BE2C (cell line): Measurements from ENCODE around the gene G6PD.
"Not testable (repeated sequence)": the region's sequence is repeated elsewhere in the genome, so short reads cannot be mapped to it uniquely, and the experiment has no call there.

Source experiments
- DNase-seq: peaks from one replicate; pipeline ENCODE4 v3.0.0-alpha.2; 2020
- H3K27me3 ChIP-seq: fragments of 250-450 bp; sonication (Bioruptor Pico); 2 replicates; pipeline ENCODE4 v1.5.1; 2020; ENCODE audit warnings: mild to moderate bottlenecking
- H3K36me3 ChIP-seq: fragments of 250-450 bp; sonication (Bioruptor Pico); 2 replicates; pipeline ENCODE4 v1.5.1; 2020; ENCODE audit warnings: mild to moderate bottlenecking
- H3K4me1 ChIP-seq: fragments of 250-450 bp; sonication (Bioruptor Pico); 2 replicates; pipeline ENCODE4 v1.5.1; 2020
- H3K4me3 ChIP-seq: 2 replicates; pipeline ENCODE4 v1.5.1; 2011; ENCODE audit warnings: low read depth, low read length
- H3K9me3 ChIP-seq: fragments of 250-450 bp; sonication (Bioruptor Pico); 2 replicates; pipeline ENCODE4 v1.5.1; 2020
- CTCF ChIP-seq: IDR thresholded peaks from 2 replicates; pipeline ENCODE4 v1.5.1; 2012; ENCODE audit warnings: mild to moderate bottlenecking, low read depth, low read length

G6PD gene

GRCh38 chrX:154502989-154503388 is 43.7 kb downstream of the G6PD start:
- H3K4me3 ChIP-seq = no peak overlapping the region
- H3K9me3 ChIP-seq = no peaks in the 10 kb centered on the region
- H3K27me3 ChIP-seq = no peaks in the 10 kb centered on the region
- DNase-seq = no peak
- no peak for TF ChIP-seq CTCF
- H3K4me1 ChIP-seq = no peaks in the 10 kb centered on the region
- H3K36me3 ChIP-seq = no peaks in the 10 kb centered on the region

- H3K4me1 ChIP-seq = no peaks in the 10 kb centered on the region
- no peak for TF ChIP-seq CTCF
- DNase-seq = no peak
- H3K36me3 ChIP-seq = no peaks in the 10 kb centered on the region
- H3K4me3 ChIP-seq = no peak overlapping the region
- no peaks in the 10 kb centered on the region for H3K27me3 ChIP-seq
- H3K9me3 ChIP-seq = no peaks in the 10 kb centered on the region
Measured at GRCh38 chrX:154502098-154502497, 44.5 kb downstream of the G6PD start.

GRCh38 chrX:154501423-154501822 is 45.2 kb downstream of the G6PD start:
- not testable (repeated sequence) for H3K27me3 ChIP-seq, H3K4me3 ChIP-seq, H3K4me1 ChIP-seq, H3K9me3 ChIP-seq, DNase-seq, H3K36me3 ChIP-seq

GRCh38 chrX:154496591-154497137 is 50.0 kb downstream of the G6PD start:
- not testable (repeated sequence) for H3K27me3 ChIP-seq, H3K4me3 ChIP-seq, H3K36me3 ChIP-seq, DNase-seq, H3K9me3 ChIP-seq, H3K4me1 ChIP-seq

GRCh38 chrX:154495472-154495922 is 51.1 kb downstream of the G6PD start:
- Histone ChIP-seq H3K36me3 (no peaks in the 10 kb centered on the region), H3K27me3 (no peaks in the 10 kb centered on the region), H3K4me1 (no peaks in the 10 kb centered on the region), H3K9me3 (no peaks in the 10 kb centered on the region), H3K4me3 (no peak overlapping the region)
- no peak for TF ChIP-seq CTCF
- no peak for DNase-seq

GRCh38 chrX:154494715-154495114 is 51.9 kb downstream of the G6PD start:
- no peak for TF ChIP-seq CTCF
- no peaks in the 10 kb centered on the region for H3K27me3 ChIP-seq
- H3K36me3 ChIP-seq = no peaks in the 10 kb centered on the region
- no peaks in the 10 kb centered on the region for H3K9me3 ChIP-seq
- no peak overlapping the region for H3K4me3 ChIP-seq
- DNase-seq = no peak
- H3K4me1 ChIP-seq = no peaks in the 10 kb centered on the region

GRCh38 chrX:154490414-154491083 is 56.1 kb downstream of the G6PD start, which contains the start of gene SLC10A3:
Gene SLC10A3 (minus strand): TSS chrX:154490629. CDS start chrX:154488940, 1,689 bp downstream.
- H3K9me3 ChIP-seq = no peaks in the 10 kb centered on the region
- DNase-seq = peak; percentile 95
- no peaks in the 10 kb centered on the region for H3K4me1 ChIP-seq
- H3K4me3 ChIP-seq = peak within 1 kb of the TSS; percentile 57
- no peaks in the 10 kb centered on the region for H3K36me3 ChIP-seq
- TF ChIP-seq CTCF = 0 out of 2 replicates have a peak, but pooled peaks have one; percentile 1
- no peaks in the 10 kb centered on the region for H3K27me3 ChIP-seq
